IMR-90 (cell line): ENCODE measurements around the gene DOCK7.
A peak's percentile ranks its signal among the peaks of the same experiment; 100 is the strongest.

ENCODE experiments used
- BHLHE40 ChIP-seq: fragments of 150-350 bp; IDR thresholded peaks from 2 replicates; pipeline ENCODE4 v1.6.1; 2016; ENCODE audit warnings: mild to moderate bottlenecking, low read depth, low read length
- CEBPB ChIP-seq: IDR thresholded peaks from 2 replicates; pipeline ENCODE4 v1.6.1; 2012; ENCODE audit warnings: low read depth, low read length, improper control_type of control experiment
- CHD1 ChIP-seq: IDR thresholded peaks from 2 replicates; pipeline ENCODE4 v1.6.1; 2012; ENCODE audit warnings: low read depth, low read length, improper control_type of control experiment
- CTCF ChIP-seq: conservative IDR thresholded peaks from 2 replicates; pipeline ENCODE4 v1.5.1; 2012; ENCODE audit warnings: mild to moderate bottlenecking, low read depth, low read length, improper control_type of control experiment
- ELK1 ChIP-seq: fragments of 150-350 bp; IDR thresholded peaks from 2 replicates; pipeline ENCODE4 v1.6.1; 2016; ENCODE audit warnings: low read depth, mild to moderate bottlenecking, low read length, moderate library complexity, borderline replicate concordance
- MAFK ChIP-seq: IDR thresholded peaks from 2 replicates; pipeline ENCODE4 v1.6.1; 2012; ENCODE audit warnings: low read depth, low read length, improper control_type of control experiment
- MAZ ChIP-seq: IDR thresholded peaks from 2 replicates; pipeline ENCODE4 v1.6.1; 2012; ENCODE audit warnings: low read depth, mild to moderate bottlenecking, low read length, improper control_type of control experiment, moderate library complexity, borderline replicate concordance
- MXI1 ChIP-seq: IDR thresholded peaks from 2 replicates; pipeline ENCODE4 v1.6.1; 2012; ENCODE audit warnings: low read depth, mild to moderate bottlenecking, low read length, moderate library complexity, borderline replicate concordance
- POLR2A ChIP-seq: IDR thresholded peaks from 2 replicates; pipeline ENCODE4 v1.6.1; 2012; ENCODE audit warnings: mild to moderate bottlenecking, low read depth, low read length
- RAD21 ChIP-seq: IDR thresholded peaks from 2 replicates; pipeline ENCODE4 v1.6.1; 2012; ENCODE audit warnings: low read length, improper control_type of control experiment
- RCOR1 ChIP-seq: IDR thresholded peaks from 2 replicates; pipeline ENCODE4 v1.6.1; 2012; ENCODE audit warnings: mild to moderate bottlenecking, low read length, improper control_type of control experiment; ENCODE audit not compliant: insufficient replicate concordance
- RFX5 ChIP-seq: IDR thresholded peaks from 2 replicates; pipeline ENCODE4 v1.8.0; 2012; ENCODE audit warnings: low read depth, mild to moderate bottlenecking, low read length, moderate library complexity
- SMC3 ChIP-seq: fragments of 150-350 bp; IDR thresholded peaks from 2 replicates; pipeline ENCODE4 v1.6.1; 2016; ENCODE audit warnings: low read depth, mild to moderate bottlenecking, antibody characterized with exemption, low read length, moderate library complexity
- USF2 ChIP-seq: fragments of 150-350 bp; IDR thresholded peaks from 2 replicates; pipeline ENCODE4 v1.6.1; 2017; ENCODE audit warnings: mild to moderate bottlenecking, antibody characterized with exemption, low read length, low read depth

- no peak for TF ChIP-seq SMC3
- TF ChIP-seq POLR2A: peak; percentile 44; the same call in 1 of the 2 replicates
- peak; percentile 72 for TF ChIP-seq MAZ
- no peak for TF ChIP-seq CTCF
- no peak for TF ChIP-seq USF2
- TF ChIP-seq RAD21: no peak
- TF ChIP-seq RFX5: no peak
- no peak for TF ChIP-seq ELK1
- TF ChIP-seq MXI1: peak; percentile 66; the same call in 1 of the 2 replicates
- 0 out of 2 replicates have a peak, but pooled peaks have one; percentile 0 for TF ChIP-seq CHD1
- TF ChIP-seq RCOR1: peak; percentile 51
- peak; percentile 21; the same call in 1 of the 2 replicates for TF ChIP-seq MAFK
- TF ChIP-seq BHLHE40: peak; percentile 28; the same call in 1 of the 2 replicates
- no peak for TF ChIP-seq CEBPB
These were observed at the start of gene DOCK7 for GRCh38 chr1:62687903-62688686.
